HG02852 (cell line): Measurements from ENCODE around the gene P3H2.
A peak's percentile ranks its signal among the peaks of the same experiment; 100 is the strongest.
"Not testable (repeated sequence)": the region's sequence is repeated elsewhere in the genome, so short reads cannot be mapped to it uniquely, and the experiment has no call there.

Experiments
- ATAC-seq: cut with Tn5 transposase; IDR thresholded peaks from one replicate; pipeline ENCODE4 v1.9.1; 2021; ENCODE audit warnings: mild to moderate bottlenecking, moderate library complexity; ENCODE audit not compliant: unreplicated experiment

P3H2 gene

DNA sequence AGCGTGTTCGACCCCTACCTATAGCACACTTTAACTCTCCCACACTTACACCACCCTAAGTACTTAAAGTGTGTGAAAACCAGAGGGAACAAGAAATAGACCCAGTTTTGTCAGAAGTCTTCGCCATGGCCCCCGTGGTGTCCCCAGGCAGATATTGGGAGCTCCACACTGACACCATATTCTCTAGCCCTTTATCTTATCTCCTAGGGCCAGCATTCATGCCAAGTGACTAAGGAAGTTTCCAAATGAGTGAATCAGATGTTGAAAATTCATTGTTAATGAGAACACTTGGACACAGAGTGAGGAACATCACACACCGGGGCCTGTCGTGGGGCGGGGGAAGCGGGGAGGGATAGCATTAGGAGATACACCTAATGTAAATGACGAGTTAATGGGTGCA is 31.8 kb downstream of the P3H2 start:
- no peak for ATAC-seq

DNA sequence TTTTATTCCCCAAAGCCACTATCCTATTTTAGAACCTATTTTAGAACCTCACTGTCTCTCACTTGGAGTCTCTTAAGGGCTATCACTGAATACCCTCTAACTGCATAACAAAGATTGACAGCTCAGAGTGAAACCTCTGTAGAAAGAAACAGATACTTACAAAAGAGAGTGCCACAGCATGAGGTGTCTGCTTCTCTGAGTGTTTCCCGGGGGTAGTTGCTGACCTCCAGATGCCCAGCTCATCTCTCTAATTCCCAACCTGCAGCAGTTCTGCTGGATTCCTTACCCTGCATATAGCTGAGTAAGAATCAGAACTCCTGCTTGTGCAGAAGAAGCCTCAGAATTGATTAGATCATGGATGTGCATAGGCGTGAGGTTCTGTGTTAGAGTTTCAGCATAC is 34.5 kb downstream of the P3H2 start:
- ATAC-seq = peak; percentile 71

GRCh38 chr3:190084983-190085382 is 35.7 kb downstream of the P3H2 start:
- no peak for ATAC-seq

DNA sequence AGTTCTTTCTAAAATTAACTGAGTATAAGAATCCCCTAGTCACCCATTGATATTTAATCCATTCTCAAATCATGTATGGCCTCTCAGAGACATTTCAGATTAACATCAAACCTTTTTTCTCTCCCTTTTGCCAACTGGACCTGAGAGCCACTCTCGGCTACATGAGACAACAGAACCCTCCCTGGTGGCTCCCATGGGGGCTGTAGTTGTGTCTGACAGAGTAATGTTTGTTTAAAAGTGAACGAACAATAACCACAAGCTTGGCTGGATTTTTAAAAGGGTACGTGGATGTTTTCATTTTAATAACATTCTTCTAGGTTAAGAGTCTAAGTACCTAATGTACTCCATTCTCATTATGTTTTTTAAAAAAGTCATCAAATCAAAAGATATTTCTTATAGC is 37.1 kb downstream of the P3H2 start:
- no peak for ATAC-seq

DNA sequence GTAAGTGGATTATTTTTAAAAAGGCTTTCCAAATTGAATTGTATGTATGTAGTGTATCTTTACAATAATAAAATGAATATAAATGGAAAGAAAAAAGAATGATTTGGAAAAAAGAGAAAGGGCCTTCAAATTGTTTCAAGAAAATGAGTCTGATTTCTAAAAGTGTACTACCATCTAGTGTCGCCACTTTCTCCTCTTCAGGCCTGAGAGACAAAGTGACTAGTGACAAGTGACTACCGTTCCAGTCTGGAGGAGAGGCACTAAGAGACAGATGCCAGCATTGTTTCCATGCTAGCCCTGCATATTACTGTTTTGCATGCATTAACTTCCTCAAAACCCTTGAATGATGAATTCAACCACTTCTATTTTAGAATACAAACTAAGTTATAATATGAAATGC is 39.3 kb downstream of the P3H2 start:
- no peak for ATAC-seq

GRCh38 chr3:190079173-190079572 is 41.5 kb downstream of the P3H2 start:
- ATAC-seq = not testable (repeated sequence)

- ATAC-seq = no peak
Observed at GRCh38 chr3:190077395-190078045, 43.2 kb downstream of the P3H2 start.

GRCh38 chr3:190076601-190077394 is 43.9 kb downstream of the P3H2 start:
- no peak for ATAC-seq

DNA sequence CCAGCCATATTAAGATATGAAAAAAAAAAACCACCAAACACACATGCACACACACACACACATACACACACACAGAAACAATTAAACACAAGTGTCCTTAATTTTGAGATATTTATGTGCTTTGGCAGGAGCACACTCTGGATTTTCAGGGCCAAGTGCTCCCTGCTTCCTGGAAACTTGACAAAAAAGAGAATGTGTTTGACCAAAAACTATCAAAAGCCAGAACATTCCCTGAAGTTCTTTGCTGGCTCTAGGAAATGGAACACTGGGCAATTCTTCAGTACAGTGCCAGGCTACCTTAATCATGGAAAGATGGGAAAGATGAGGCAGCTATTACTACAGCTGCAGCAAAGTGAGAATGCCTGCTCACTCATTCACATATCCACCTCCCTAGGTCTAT is 44.6 kb downstream of the P3H2 start:
- ATAC-seq = no peak

- no peak for ATAC-seq
Observed at GRCh38 chr3:190074817-190075216, 45.9 kb downstream of the P3H2 start.

DNA sequence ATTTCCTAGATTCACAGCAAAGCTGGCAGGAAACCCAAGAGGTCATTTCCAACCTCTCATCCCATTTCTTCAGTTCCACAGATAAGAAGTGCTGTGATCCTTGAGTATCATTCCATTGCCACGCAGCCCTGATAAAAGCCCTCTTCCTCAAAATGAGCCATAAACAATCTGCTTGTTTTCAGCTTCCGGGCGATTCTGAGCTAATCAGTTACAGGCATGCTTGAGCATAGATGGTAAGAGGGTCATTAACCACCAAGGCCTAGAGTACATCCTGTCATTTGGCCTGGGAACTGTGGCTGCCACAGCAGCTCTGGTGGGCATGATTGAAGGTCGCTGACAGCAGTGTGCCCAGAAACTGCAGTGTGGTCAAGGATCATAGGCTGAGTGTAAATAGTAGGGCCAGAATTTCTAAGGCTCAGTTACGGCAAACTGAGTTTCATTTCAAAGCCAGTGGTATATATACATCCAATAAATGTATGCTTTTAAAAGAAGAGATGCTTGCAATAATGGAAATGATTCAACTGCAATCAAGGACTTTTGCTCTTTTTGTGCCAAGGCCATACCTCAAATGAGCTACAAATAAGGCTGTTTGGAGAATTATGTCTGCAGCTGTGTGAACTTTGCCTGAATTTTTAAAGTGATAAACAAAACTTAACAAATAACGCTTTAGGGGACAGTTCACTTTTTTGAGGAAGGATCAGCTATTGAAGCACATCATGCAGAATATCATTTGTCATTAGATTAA is 47.3 kb downstream of the P3H2 start:
- no peak for ATAC-seq

GRCh38 chr3:190072856-190073255 is 47.8 kb downstream of the P3H2 start:
- no peak for ATAC-seq

DNA sequence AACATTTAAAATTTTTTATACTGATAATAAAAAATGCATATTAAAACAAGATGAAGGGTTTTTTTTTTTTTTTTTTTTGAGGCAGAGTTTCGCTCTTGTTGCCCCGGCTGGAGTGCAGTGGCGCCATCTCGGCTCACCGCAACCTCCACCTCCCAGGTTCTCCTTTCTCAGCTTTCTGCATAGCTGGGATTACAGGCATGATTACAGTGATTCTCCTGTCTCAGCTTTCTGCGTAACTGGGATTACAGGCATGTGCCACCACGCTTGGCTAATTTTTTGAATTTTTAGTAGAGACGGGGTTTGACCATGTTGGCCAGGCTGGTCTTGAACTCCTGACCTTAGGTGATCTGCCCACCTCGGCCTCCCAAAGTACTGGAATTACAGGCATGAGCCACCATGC is 48.8 kb downstream of the P3H2 start:
- not testable (repeated sequence) for ATAC-seq

DNA sequence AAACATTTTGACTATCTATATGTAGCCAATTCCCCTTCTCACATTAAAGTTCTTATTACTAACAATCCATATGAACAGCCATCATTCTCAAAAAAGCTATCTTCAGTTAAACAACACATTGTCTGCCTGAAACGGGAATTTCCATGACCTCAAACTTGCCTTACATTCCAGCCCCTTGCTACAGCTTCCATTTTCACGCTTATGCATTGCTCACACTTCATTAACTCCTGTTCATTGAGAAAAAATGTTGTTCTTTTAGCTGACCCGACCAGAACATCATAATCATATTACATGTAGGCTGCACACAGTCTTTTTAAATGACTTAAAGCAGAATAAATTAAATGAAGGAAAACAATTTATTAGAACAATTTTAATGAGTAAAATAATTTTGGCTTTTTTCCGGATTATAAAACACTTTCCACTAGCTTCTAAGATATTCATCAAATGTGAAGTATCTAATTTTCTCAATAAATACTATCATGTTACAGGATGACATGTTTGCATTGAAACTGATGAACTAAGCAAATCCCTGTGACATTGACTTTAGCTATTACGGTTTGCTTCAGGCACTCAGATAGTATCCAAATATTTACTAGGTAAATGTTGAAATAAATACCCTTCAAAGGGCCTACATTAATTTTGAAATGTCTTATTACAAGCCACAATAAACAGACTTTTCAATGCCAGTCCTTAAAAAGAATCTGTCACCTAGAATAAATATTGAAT is 49.9 kb downstream of the P3H2 start:
- ATAC-seq = no peak

- ATAC-seq = no peak
Observed at GRCh38 chr3:190065204-190065603, 55.5 kb downstream of the P3H2 start.

GRCh38 chr3:190064659-190065058 is 56.0 kb downstream of the P3H2 start:
- no peak for ATAC-seq

DNA sequence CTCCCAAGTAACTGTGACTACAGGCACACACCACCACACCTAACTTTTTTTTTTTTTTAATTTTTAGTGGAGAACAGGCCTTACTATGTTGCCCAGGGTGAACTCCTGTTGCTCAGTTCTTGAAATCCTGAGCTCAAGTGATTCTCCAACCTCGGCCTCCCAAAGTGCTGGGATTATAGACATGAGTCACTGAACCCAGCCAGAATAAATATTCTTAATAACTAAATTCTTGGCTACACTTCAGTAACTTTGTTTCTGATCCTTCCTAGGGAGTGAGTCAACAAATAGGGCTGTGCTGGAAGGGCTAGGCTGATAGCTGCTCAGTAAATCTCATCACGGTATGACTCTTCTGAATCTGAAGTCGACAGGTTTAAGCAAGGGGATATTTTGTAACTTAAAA is 56.6 kb downstream of the P3H2 start:
- ATAC-seq = no peak

DNA sequence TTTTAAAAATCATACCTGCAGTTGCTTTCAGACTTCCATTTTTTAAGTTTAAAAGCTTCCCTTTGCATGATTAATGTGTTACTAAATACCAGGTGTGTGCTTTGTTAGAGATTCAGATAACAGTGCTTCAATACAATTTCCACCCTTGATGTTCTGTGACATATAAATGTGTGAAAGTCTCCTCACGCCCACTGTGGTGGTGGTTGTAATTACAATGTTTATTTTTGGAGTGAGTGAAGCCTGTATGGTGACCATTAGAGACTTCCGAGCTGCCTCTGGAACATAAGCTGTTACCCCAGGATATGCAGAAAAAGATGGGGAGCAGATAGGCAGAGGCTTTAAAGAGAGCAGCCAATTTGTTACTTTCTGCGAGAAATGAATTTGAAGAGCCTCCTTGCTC is 57.2 kb downstream of the P3H2 start:
- ATAC-seq = no peak

DNA sequence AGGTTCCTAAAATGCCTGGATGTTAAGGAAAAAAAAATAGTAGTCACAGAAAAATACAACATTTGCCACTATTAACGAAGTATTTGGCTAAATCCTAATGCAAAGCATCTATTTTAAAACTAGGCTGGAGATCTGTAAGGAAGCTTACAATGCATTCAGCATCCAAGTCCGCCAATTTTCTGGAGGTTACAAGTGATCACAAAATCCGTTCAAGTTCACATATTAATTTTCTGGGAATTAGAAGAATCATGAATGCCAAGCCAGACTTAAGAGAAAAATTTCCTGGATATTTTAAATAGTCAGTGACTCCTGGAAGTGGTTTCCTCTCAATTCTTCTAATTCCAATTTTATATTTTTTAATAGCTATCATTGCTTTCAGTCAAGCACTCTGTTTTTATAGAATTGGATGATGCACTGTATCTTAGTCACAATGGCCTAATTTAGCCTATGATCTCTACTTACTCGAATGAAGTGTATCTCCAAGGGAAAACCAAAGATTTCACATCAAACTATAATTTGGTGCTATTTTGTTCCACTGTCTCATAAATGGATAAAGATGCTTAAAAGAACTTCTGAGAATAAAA is 60.4 kb downstream of the P3H2 start:
- no peak for ATAC-seq

- no peak for ATAC-seq
Observed at GRCh38 chr3:190059242-190059590, 61.5 kb downstream of the P3H2 start.
